Fibroblast of pulmonary artery (primary cell): Measurements from ENCODE around the gene OR10H4.
"Not testable (repeated sequence)": the region's sequence is repeated elsewhere in the genome, so short reads cannot be mapped to it uniquely, and the experiment has no call there.

Experiments
- DNase-seq: peaks from one replicate; pipeline ENCODE4 v3.0.0-alpha.2; 2010; ENCODE audit warnings: low read depth
- H3K4me3 ChIP-seq: replicated peaks from 2 replicates; pipeline ENCODE4 v1.5.1; 2011; ENCODE audit warnings: low read depth, mild to moderate bottlenecking, control low read depth, low read length, moderate library complexity
- CTCF ChIP-seq: IDR thresholded peaks from 2 replicates; pipeline ENCODE4 v1.5.1; 2011; ENCODE audit warnings: mild to moderate bottlenecking, control low read depth, low read length, inconsistent platforms; ENCODE audit errors: missing control alignments

Gene OR10H4

GRCh38 chr19:15974856-15975255 is 26.0 kb downstream of the OR10H4 start:
- DNase-seq, result no peak
- H3K4me3 ChIP-seq, result no peak overlapping the region
- TF ChIP-seq CTCF, result no peak

GRCh38 chr19:15976836-15977689 is 28.3 kb downstream of the OR10H4 start:
- no peak for TF ChIP-seq CTCF
- DNase-seq, result no peak
- H3K4me3 ChIP-seq, result no peak overlapping the region

- DNase-seq, result no peak
- TF ChIP-seq CTCF, result no peak
- H3K4me3 ChIP-seq, result no peak overlapping the region
Observed at GRCh38 chr19:15977690-15978089, 28.9 kb downstream of the OR10H4 start.

- no peak for DNase-seq
- no peak for TF ChIP-seq CTCF
- no peak overlapping the region for H3K4me3 ChIP-seq
Observed at GRCh38 chr19:15979293-15979692, 30.5 kb downstream of the OR10H4 start.

GRCh38 chr19:15985831-15986230 is 37.0 kb downstream of the OR10H4 start:
- H3K4me3 ChIP-seq, DNase-seq: not testable (repeated sequence)

GRCh38 chr19:15986701-15987100 is 37.9 kb downstream of the OR10H4 start:
- no peak for DNase-seq
- no peak overlapping the region for H3K4me3 ChIP-seq
- no peak for TF ChIP-seq CTCF

GRCh38 chr19:15989889-15990288 is 41.1 kb downstream of the OR10H4 start:
- DNase-seq, result no peak
- H3K4me3 ChIP-seq, result no peak overlapping the region
- TF ChIP-seq CTCF, result no peak
